KMS-11 (cell line): ENCODE measurements around the gene RERE.

Source experiments
- H2AFZ ChIP-seq: fragments of 200-600 bp; sonication (generic); 2 replicates; pipeline ENCODE4 v1.6.1; 2016; ENCODE audit warnings: antibody characterized with exemption, mixed run types, low read depth
- H3K27ac ChIP-seq: fragments of 200-600 bp; sonication (generic); 2 replicates; pipeline ENCODE4 v1.6.1; 2016; ENCODE audit warnings: mild to moderate bottlenecking, mixed run types
- H3K27me3 ChIP-seq: fragments of 200-600 bp; sonication (generic); 2 replicates; pipeline ENCODE4 v1.6.1; 2017; ENCODE audit warnings: mild to moderate bottlenecking, low read depth, mixed run types, moderate library complexity; ENCODE audit not compliant: insufficient read depth
- H3K36me3 ChIP-seq: fragments of 200-600 bp; sonication (generic); 2 replicates; pipeline ENCODE4 v1.6.1; 2017; ENCODE audit warnings: mild to moderate bottlenecking, mixed run types; ENCODE audit not compliant: insufficient read depth
- H3K4me1 ChIP-seq: fragments of 200-600 bp; sonication (generic); 2 replicates; pipeline ENCODE4 v1.6.1; 2016; ENCODE audit warnings: mild to moderate bottlenecking, low read depth, mixed run types; ENCODE audit not compliant: poor library complexity, severe bottlenecking
- H3K4me2 ChIP-seq: fragments of 200-600 bp; sonication (generic); 2 replicates; pipeline ENCODE4 v1.7.0; 2016; ENCODE audit warnings: mild to moderate bottlenecking, mixed run types
- H3K4me3 ChIP-seq: fragments of 200-600 bp; sonication (generic); IDR thresholded peaks from 2 replicates; pipeline ENCODE4 v1.6.1; 2017; ENCODE audit warnings: low read depth, low read length, mixed read lengths; ENCODE audit not compliant: insufficient read depth
- H3K79me2 ChIP-seq: fragments of 200-600 bp; sonication (generic); 2 replicates; pipeline ENCODE4 v1.6.1; 2016; ENCODE audit warnings: low read depth, mixed run types; ENCODE audit not compliant: insufficient read depth
- H3K9ac ChIP-seq: fragments of 200-600 bp; sonication (generic); 2 replicates; pipeline ENCODE4 v1.6.1; 2016; ENCODE audit warnings: mild to moderate bottlenecking, mixed run types
- H4K20me1 ChIP-seq: fragments of 200-600 bp; sonication (generic); 2 replicates; pipeline ENCODE4 v1.6.1; 2016; ENCODE audit warnings: mild to moderate bottlenecking, mixed run types; ENCODE audit not compliant: insufficient read depth
- TF ChIP-seq, protein P1 (sequence below): fragments of 200-600 bp; sonication (generic); conservative IDR thresholded peaks from 2 replicates; pipeline ENCODE4 v1.6.1; 2017; ENCODE audit warnings: low read depth, mild to moderate bottlenecking, antibody characterized with exemption, low read length, moderate library complexity, mixed read lengths

Gene RERE

GRCh38 chr1:8796812-8797211 is 20.6 kb downstream of the RERE start:
- no peaks in the 10 kb centered on the region for H3K79me2 ChIP-seq
- H3K36me3 ChIP-seq: no peaks in the 10 kb centered on the region
- no peaks in the 10 kb centered on the region for H3K4me1 ChIP-seq
- no peak overlapping the region for H3K4me3 ChIP-seq
- H3K27me3 ChIP-seq: no peaks in the 10 kb centered on the region
- no peak overlapping the region for H3K9ac ChIP-seq
- TF ChIP-seq, protein P1, sequence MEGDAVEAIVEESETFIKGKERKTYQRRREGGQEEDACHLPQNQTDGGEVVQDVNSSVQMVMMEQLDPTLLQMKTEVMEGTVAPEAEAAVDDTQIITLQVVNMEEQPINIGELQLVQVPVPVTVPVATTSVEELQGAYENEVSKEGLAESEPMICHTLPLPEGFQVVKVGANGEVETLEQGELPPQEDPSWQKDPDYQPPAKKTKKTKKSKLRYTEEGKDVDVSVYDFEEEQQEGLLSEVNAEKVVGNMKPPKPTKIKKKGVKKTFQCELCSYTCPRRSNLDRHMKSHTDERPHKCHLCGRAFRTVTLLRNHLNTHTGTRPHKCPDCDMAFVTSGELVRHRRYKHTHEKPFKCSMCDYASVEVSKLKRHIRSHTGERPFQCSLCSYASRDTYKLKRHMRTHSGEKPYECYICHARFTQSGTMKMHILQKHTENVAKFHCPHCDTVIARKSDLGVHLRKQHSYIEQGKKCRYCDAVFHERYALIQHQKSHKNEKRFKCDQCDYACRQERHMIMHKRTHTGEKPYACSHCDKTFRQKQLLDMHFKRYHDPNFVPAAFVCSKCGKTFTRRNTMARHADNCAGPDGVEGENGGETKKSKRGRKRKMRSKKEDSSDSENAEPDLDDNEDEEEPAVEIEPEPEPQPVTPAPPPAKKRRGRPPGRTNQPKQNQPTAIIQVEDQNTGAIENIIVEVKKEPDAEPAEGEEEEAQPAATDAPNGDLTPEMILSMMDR: no peak
- no peak overlapping the region for H2AFZ ChIP-seq
- no peaks in the 10 kb centered on the region for H4K20me1 ChIP-seq
- H3K27ac ChIP-seq: no peak overlapping the region
- H3K4me2 ChIP-seq: no peak overlapping the region

GRCh38 chr1:8794605-8795004 is 22.8 kb downstream of the RERE start:
- Histone ChIP-seq H3K27ac (no peak overlapping the region), H3K4me3 (no peak overlapping the region), H3K79me2 (no peaks in the 10 kb centered on the region), H3K4me1 (no peaks in the 10 kb centered on the region), H3K9ac (no peak overlapping the region), H3K27me3 (no peaks in the 10 kb centered on the region), H2AFZ (no peak overlapping the region), H3K36me3 (no peaks in the 10 kb centered on the region), H4K20me1 (no peaks in the 10 kb centered on the region), H3K4me2 (no peak overlapping the region)
- TF ChIP-seq, protein P1: no peak

- H3K27me3 ChIP-seq: no peaks in the 10 kb centered on the region
- H3K9ac ChIP-seq: no peak overlapping the region
- H3K4me1 ChIP-seq: no peaks in the 10 kb centered on the region
- H3K4me2 ChIP-seq: no peak overlapping the region
- H3K27ac ChIP-seq: no peak overlapping the region
- H3K4me3 ChIP-seq: no peak overlapping the region
- H3K36me3 ChIP-seq: no peaks in the 10 kb centered on the region
- TF ChIP-seq, protein P1: no peak
- H3K79me2 ChIP-seq: no peaks in the 10 kb centered on the region
- no peak overlapping the region for H2AFZ ChIP-seq
- H4K20me1 ChIP-seq: no peaks in the 10 kb centered on the region
These were observed 25.6 kb downstream of the RERE start for GRCh38 chr1:8791819-8792218.

GRCh38 chr1:8790987-8791386 is 26.5 kb downstream of the RERE start:
- no peak overlapping the region for H3K4me3 ChIP-seq
- no peaks in the 10 kb centered on the region for H4K20me1 ChIP-seq
- H3K4me2 ChIP-seq: no peak overlapping the region
- no peak overlapping the region for H3K27ac ChIP-seq
- H3K27me3 ChIP-seq: no peaks in the 10 kb centered on the region
- TF ChIP-seq, protein P1: no peak
- H3K36me3 ChIP-seq: no peaks in the 10 kb centered on the region
- no peaks in the 10 kb centered on the region for H3K4me1 ChIP-seq
- H3K79me2 ChIP-seq: no peaks in the 10 kb centered on the region
- no peak overlapping the region for H2AFZ ChIP-seq
- no peak overlapping the region for H3K9ac ChIP-seq
